Tibial artery (tissue), 4 donors: ENCODE measurements around the gene INO80E.

Experiments
- DNase-seq, 2 donors: peaks; one replicate each; pipeline ENCODE4 v3.0.0-alpha.2; 2019
- H3K27ac ChIP-seq, 2 donors: fragments of 200-600 bp; sonication (generic) in 1 of 2; 1 replicate in 1 of 2; 2 replicates in 1 of 2; pipeline ENCODE4 v1.5.1; 2018 to 2019; ENCODE audit warnings: mild to moderate bottlenecking in 1 of 2
- H3K27me3 ChIP-seq, 2 donors: fragments of 200-600 bp; sonication (generic) in 1 of 2; one replicate each; pipeline versions ENCODE4 v1.5.1 to v1.6.0; 2016 to 2019
- H3K36me3 ChIP-seq, 3 donors: fragments of 200-600 bp; sonication (generic) in 2 of 3; one replicate each; pipeline ENCODE4 v1.5.1; 2016 to 2019; ENCODE audit warnings: mild to moderate bottlenecking in 2 of 3
- H3K4me1 ChIP-seq, 4 donors: fragments of 200-600 bp; sonication (generic) in 2 of 4; 1 replicate in 3 of 4; 2 replicates in 1 of 4; pipeline ENCODE4 v1.5.1; 2016 to 2019
- H3K4me3 ChIP-seq, 2 donors: fragments of 200-600 bp; sonication (generic) in 1 of 2; 1 replicate in 1 of 2; 2 replicates in 1 of 2; pipeline ENCODE4 v1.5.1; 2018 to 2019; ENCODE audit warnings: mild to moderate bottlenecking in 2 of 2
- H3K9me3 ChIP-seq, 3 donors: fragments of 200-600 bp; sonication (generic) in 1 of 3; one replicate each; pipeline ENCODE4 v1.5.1; 2016 to 2019
- CTCF ChIP-seq, 2 experiments: fragments of 200-600 bp in 1 of 2; fragments of 450-650 bp in 1 of 2; IDR thresholded peaks; one replicate each; pipeline ENCODE4 v1.5.1; 2017 to 2019; ENCODE audit warnings: antibody characterized with exemption in 2 of 2, mild to moderate bottlenecking in 1 of 2, moderate library complexity in 1 of 2
- intact Hi-C: fragments of 100-400 bp; cut with DNase I; formaldehyde crosslinking; loops from one replicate; pipeline ENCODE4 v1.15.0; 2023; ENCODE audit warnings: low total_unique reads

INO80E gene

GRCh38 chr16:30052671-30053372 is 56.8 kb downstream of the INO80E start:
- peaks cover 0 to 29% (median 14%) of the 10 kb centered on the region in 4 donors for H3K4me1 ChIP-seq
- no peak for TF ChIP-seq CTCF (IDR thresholded peaks at IDR 0.05)
- intact Hi-C loops = no loop called here
- H3K27me3 ChIP-seq = no peaks in the 10 kb centered on the region
- H3K27ac ChIP-seq = peak overlapping the region; percentile 57 to 61
- peak overlapping the region; percentile 70 to 92 for H3K4me3 ChIP-seq
- H3K9me3 ChIP-seq = no peaks in the 10 kb centered on the region
- no peaks in the 10 kb centered on the region for H3K36me3 ChIP-seq
- peak; percentile 84 to 96 for DNase-seq

- intact Hi-C loops = no loop called here
- no peak for DNase-seq
- peaks cover 0 to 29% (median 14%) of the 10 kb centered on the region in 4 donors for H3K4me1 ChIP-seq
- TF ChIP-seq CTCF (IDR thresholded peaks at IDR 0.05) = no peak
- H3K9me3 ChIP-seq = no peaks in the 10 kb centered on the region
- H3K27ac ChIP-seq = peak overlapping the region; percentile 57 to 61
- peak overlapping the region; percentile 70 to 92 for H3K4me3 ChIP-seq
- H3K27me3 ChIP-seq = no peaks in the 10 kb centered on the region
- H3K36me3 ChIP-seq = no peaks in the 10 kb centered on the region
Observed at GRCh38 chr16:30053376-30054015, 57.5 kb downstream of the INO80E start.

GRCh38 chr16:30054451-30054850 is 58.4 kb downstream of the INO80E start:
- Histone ChIP-seq H3K4me1 (peaks cover 0 to 29% (median 14%) of the 10 kb centered on the region in 4 donors), H3K36me3 (no peaks in the 10 kb centered on the region), H3K4me3 (no peak overlapping the region), H3K9me3 (no peaks in the 10 kb centered on the region), H3K27me3 (no peaks in the 10 kb centered on the region), H3K27ac (no peak overlapping the region)
- no peak for TF ChIP-seq CTCF (IDR thresholded peaks at IDR 0.05)
- no peak for DNase-seq
- intact Hi-C loops = no loop called here

GRCh38 chr16:30054959-30055553 is 59.0 kb downstream of the INO80E start:
- no peak for DNase-seq
- Histone ChIP-seq H3K4me1 (peaks cover 0 to 33% (median 14%) of the 10 kb centered on the region in 4 donors), H3K27ac (no peak overlapping the region), H3K36me3 (no peaks in the 10 kb centered on the region), H3K4me3 (no peak overlapping the region), H3K27me3 (no peaks in the 10 kb centered on the region), H3K9me3 (no peaks in the 10 kb centered on the region)
- peak in 1 of 2 experiments; percentile 6 for TF ChIP-seq CTCF (IDR thresholded peaks at IDR 0.05)
- intact Hi-C loops = no loop called here
